Sigmoid colon (tissue), 7 donors: ENCODE data around the gene KRT23. TPM values are rescaled to one million over a fixed set of nuclear protein-coding genes. Genes with fewer than 3 reads are reported as not detected.

Experiments
- DNase-seq: peaks from one replicate; pipeline ENCODE4 v3.0.0-alpha.2; 2019
- H3K27ac ChIP-seq, 4 donors: fragments of 200-600 bp; sonication (generic); one replicate each; pipeline ENCODE4 v1.5.1; 2016 to 2019; ENCODE audit warnings: mild to moderate bottlenecking in 1 of 4
- H3K27me3 ChIP-seq, 3 donors: fragments of 200-600 bp; sonication (generic); one replicate each; pipeline ENCODE4 v1.5.1; 2019; ENCODE audit warnings: mild to moderate bottlenecking in 1 of 3
- H3K36me3 ChIP-seq, 4 donors: fragments of 200-600 bp; sonication (generic); one replicate each; pipeline ENCODE4 v1.5.1; 2016 to 2019
- H3K4me1 ChIP-seq, 4 donors: fragments of 200-600 bp; sonication (generic); one replicate each; pipeline ENCODE4 v1.5.1; 2017 to 2019
- H3K4me3 ChIP-seq, 4 donors: fragments of 200-600 bp; sonication (generic); one replicate each; pipeline ENCODE4 v1.5.1; 2017 to 2019; ENCODE audit warnings: mild to moderate bottlenecking in 2 of 4, moderate library complexity in 1 of 4
- H3K9me3 ChIP-seq, 4 donors: fragments of 200-600 bp in 3 of 4; sonication (generic) in 3 of 4; one replicate each; pipeline versions ENCODE4 v1.5.1 to v1.6.1; 2013 to 2019
- CTCF ChIP-seq, 4 experiments: fragments of 450-650 bp in 3 of 4; fragments of 200-600 bp in 1 of 4; IDR thresholded peaks; one replicate each; pipeline ENCODE4 v1.5.1; 2016 to 2019; ENCODE audit warnings: antibody characterized with exemption in 4 of 4, mild to moderate bottlenecking in 3 of 4, moderate library complexity in 2 of 4
- EP300 ChIP-seq, 4 donors: sonication (generic); formaldehyde crosslinking; IDR thresholded peaks; one replicate each; pipeline ENCODE4 v1.6.1; 2017; ENCODE audit warnings: antibody characterized with exemption in 4 of 4
- POLR2A ChIP-seq, 2 donors: fragments of 450-650 bp; IDR thresholded peaks; one replicate each; pipeline ENCODE4 v1.6.1; 2016; ENCODE audit warnings: antibody characterized with exemption in 2 of 2, mild to moderate bottlenecking in 2 of 2, moderate library complexity in 2 of 2
- POLR2AphosphoS5 ChIP-seq, 4 donors: sonication (generic); formaldehyde crosslinking; IDR thresholded peaks; one replicate each; pipeline ENCODE4 v1.6.1; 2017; ENCODE audit warnings: antibody characterized with exemption in 4 of 4
- WGBS, 2 donors: extraction: QIAGEN DNeasy Blood & Tissue Kit; methylation state at CpG; one replicate each; pipeline ENCODE4 v1.1.7; 2013; 5-methylcytosine and 5-hydroxymethylcytosine counted together
- intact Hi-C: fragments of 100-400 bp; cut with DNase I; formaldehyde crosslinking; loops from one replicate; pipeline ENCODE4 v1.15.1; 2023
- polyA plus RNA-seq, 3 donors: library from polyadenylated mRNA; stranded (reverse); fragments of 200-250 nt; gene quantifications; one replicate each; pipeline ENCODE4 v1.2.3, GENCODE V29; 2013
- total RNA-seq, 4 donors: library from RNA; depleted of rRNA; stranded (reverse); fragments of >200 nt; gene quantifications; one replicate each; pipeline ENCODE4 v1.1.0, GENCODE V29; 2016
- donor health status: healthy with polysubstance abuse.
- donor health status: Bipolar disorder and iron deficiency.
- donor health status: healthy.

KRT23 gene
- total and polyA plus RNA-seq, 7 donors, result 0.27 to 3.7 (median 0.48) TPM; not detected in 3

- 52 to 73% methylated on average over 5 of the region's 5 CpGs for WGBS, 2 donors
- TF ChIP-seq POLR2A (IDR thresholded peaks at IDR 0.05), result no peak
- TF ChIP-seq CTCF (IDR thresholded peaks at IDR 0.05), result no peak
- TF ChIP-seq POLR2AphosphoS5 (IDR thresholded peaks at IDR 0.05), result no peak
- TF ChIP-seq EP300 (IDR thresholded peaks at IDR 0.05), result no peak
- H3K27ac ChIP-seq, result no peak overlapping the region
- intact Hi-C loops, result no loop called here
- H3K36me3 ChIP-seq, result no peaks in the 10 kb centered on the region
- no peaks in the 10 kb centered on the region for H3K9me3 ChIP-seq
- DNase-seq, result no peak
- H3K27me3 ChIP-seq, result peaks cover 0 to 10% (median 0%) of the 10 kb centered on the region in 3 donors
- H3K4me3 ChIP-seq, result no peak overlapping the region
- no peaks in the 10 kb centered on the region for H3K4me1 ChIP-seq
Observed at GRCh38 chr17:40900809-40901356, 36.6 kb downstream of the KRT23 start.

DNA sequence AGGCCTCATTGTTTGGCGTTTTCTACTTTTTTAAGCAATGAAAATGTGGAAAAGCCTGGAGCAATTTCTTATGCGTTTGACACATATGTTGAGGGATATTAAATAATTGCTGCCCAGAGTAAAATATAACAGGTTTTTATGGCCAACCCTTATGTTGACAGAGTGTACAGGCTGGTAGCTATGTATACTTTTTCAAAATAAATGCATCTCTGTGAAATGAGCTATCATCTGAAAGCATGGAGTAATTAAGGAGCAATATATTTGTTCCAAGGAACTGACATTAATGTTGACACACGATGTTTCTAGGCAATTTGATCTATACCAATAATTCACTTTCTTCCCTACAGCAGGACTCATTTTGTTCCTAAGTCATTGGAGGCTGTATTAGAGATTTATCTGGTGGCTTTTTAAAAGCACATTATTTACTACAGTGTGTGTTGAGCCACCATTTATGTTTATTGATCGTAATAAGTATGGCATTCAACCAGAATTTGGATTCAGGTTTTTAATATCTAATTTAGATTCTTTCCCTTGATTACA is 40.5 kb downstream of the KRT23 start:
- H3K27me3 ChIP-seq, result peaks cover 0 to 5% (median 3%) of the 10 kb centered on the region in 3 donors

GRCh38 chr17:40895106-40895730 is 42.2 kb downstream of the KRT23 start:
- DNase-seq, result no peak
- TF ChIP-seq EP300 (IDR thresholded peaks at IDR 0.05) (no peak), POLR2A (IDR thresholded peaks at IDR 0.05) (no peak), POLR2AphosphoS5 (IDR thresholded peaks at IDR 0.05) (no peak), CTCF (IDR thresholded peaks at IDR 0.05) (no peak)
- intact Hi-C loops, result no loop called here
- no peak overlapping the region for H3K4me3 ChIP-seq
- H3K36me3 ChIP-seq, result no peaks in the 10 kb centered on the region
- H3K4me1 ChIP-seq, result no peaks in the 10 kb centered on the region
- H3K27ac ChIP-seq, result no peak overlapping the region
- H3K27me3 ChIP-seq, result peaks cover 0 to 6% (median 5%) of the 10 kb centered on the region in 3 donors
- no peaks in the 10 kb centered on the region for H3K9me3 ChIP-seq
- 63 to 74% methylated on average over 9 of the region's 9 CpGs for WGBS, 2 donors

More for the DNA sequence above, 40.5 kb downstream of the KRT23 start:
- Histone ChIP-seq H3K27ac (no peak overlapping the region), H3K4me1 (no peaks in the 10 kb centered on the region), H3K36me3 (no peaks in the 10 kb centered on the region), H3K9me3 (no peaks in the 10 kb centered on the region), H3K4me3 (no peak overlapping the region)
- 62 to 83% methylated on average over 4 of the region's 4 CpGs for WGBS, 2 donors
- intact Hi-C loops, result no loop called here
- TF ChIP-seq CTCF (IDR thresholded peaks at IDR 0.05), result no peak
- TF ChIP-seq POLR2AphosphoS5 (IDR thresholded peaks at IDR 0.05), result no peak
- no peak for TF ChIP-seq EP300 (IDR thresholded peaks at IDR 0.05)
- no peak for TF ChIP-seq POLR2A (IDR thresholded peaks at IDR 0.05)
- DNase-seq, result no peak

DNA sequence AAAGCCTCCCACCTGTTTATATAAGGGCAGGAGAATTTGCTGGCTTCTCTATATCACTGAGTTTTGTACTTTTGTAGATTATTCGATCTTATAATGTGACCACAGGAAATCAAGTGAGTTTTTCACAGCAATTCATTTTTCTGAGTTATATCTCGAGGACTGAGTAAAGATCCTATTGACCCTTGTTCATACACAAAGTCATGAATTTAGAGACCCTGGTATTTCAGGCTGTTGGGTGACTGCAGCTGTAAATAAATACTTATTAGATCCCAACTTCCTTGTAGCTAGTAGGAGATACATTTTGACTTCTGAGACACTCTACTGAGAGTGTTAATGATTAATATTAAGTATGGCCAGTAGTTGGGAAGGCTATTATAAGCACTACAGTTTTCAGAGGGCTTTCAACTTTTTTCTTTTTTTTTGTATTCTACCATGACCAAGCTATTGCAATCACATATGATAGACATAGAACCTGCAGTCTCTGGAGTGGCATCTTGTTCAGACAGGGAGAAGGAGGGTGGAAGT is 49.2 kb downstream of the KRT23 start:
- Histone ChIP-seq H3K36me3 (no peaks in the 10 kb centered on the region), H3K9me3 (no peaks in the 10 kb centered on the region), H3K27me3 (peaks cover 0 to 21% (median 6%) of the 10 kb centered on the region in 3 donors), H3K27ac (no peak overlapping the region), H3K4me3 (no peak overlapping the region), H3K4me1 (no peaks in the 10 kb centered on the region)
- DNase-seq, result no peak
- intact Hi-C loops, result no loop called here
- TF ChIP-seq POLR2AphosphoS5 (IDR thresholded peaks at IDR 0.05) (no peak), CTCF (IDR thresholded peaks at IDR 0.05) (no peak), POLR2A (IDR thresholded peaks at IDR 0.05) (no peak), EP300 (IDR thresholded peaks at IDR 0.05) (no peak)
- 81 to 87% methylated on average over 2 of the region's 2 CpGs for WGBS, 2 donors
